HG02763 (cell line): ENCODE data around the gene AARS1.
A peak's percentile ranks its signal among the peaks of the same experiment; 100 is the strongest.
"Not testable (repeated sequence)": the region's sequence is repeated elsewhere in the genome, so short reads cannot be mapped to it uniquely, and the experiment has no call there.

Experiments used
- ATAC-seq: cut with Tn5 transposase; IDR thresholded peaks from one replicate; pipeline ENCODE4 v1.9.1; 2021; ENCODE audit warnings: mild to moderate bottlenecking, moderate library complexity; ENCODE audit not compliant: unreplicated experiment

The AARS1 gene

DNA sequence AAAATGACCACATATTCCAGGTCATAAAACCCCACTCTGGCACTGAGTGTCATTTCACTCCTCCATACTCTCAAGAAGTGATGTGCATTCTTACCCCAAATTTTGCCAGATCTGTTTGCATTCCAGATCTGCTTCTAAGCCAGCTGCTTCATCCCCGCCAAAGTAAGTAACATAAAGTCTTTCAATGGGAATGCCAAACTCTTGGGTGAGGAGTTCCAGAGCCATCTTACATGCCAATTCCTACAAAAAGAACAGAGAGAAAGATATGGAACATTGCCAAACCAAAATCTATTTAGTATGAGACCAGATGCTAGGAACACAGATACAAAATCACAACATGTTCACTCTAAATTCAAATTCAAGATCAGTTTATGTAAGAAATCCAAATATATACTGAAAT is 12.9 kb downstream of the AARS1 start:
- ATAC-seq, result no peak

DNA sequence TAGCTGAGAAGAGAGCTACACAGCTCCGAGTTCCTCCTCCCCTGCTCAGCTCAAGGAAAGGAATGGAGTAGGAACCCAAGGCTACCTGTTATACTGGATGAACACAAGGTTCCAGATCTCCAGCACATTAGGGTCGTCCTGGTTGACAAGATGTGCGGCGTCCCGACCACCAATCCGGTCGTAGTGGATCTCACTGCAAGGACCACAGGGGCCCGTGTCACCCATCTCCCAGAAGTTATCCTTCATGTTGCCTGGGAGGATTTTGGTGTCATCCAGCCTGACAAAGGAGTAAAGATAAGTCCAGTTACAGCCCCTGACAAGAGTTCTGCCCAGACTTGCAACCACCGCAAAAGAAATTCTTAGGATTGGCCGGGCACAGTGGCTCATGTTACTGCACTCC is 17.6 kb downstream of the AARS1 start:
- no peak for ATAC-seq

DNA sequence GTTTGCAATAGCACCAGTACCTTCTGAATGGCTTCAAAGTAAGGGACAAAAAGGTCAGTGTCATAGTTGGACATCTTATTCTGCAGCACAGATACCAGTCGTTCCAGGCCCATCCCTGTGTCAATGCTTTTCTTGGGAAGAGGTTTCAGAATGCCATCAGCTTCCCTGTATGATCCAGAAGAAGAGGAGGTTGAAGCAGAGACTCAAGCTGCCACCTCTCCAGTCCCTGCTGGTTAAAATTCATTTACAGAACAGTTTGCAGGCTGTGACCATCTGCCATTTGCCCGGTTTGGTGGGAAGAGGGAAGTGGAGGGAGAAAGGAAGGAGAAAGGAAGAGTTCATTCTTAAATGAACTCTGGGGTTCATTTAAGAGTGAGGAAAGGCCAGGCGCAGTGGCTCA is 19.1 kb downstream of the AARS1 start:
- no peak for ATAC-seq

DNA sequence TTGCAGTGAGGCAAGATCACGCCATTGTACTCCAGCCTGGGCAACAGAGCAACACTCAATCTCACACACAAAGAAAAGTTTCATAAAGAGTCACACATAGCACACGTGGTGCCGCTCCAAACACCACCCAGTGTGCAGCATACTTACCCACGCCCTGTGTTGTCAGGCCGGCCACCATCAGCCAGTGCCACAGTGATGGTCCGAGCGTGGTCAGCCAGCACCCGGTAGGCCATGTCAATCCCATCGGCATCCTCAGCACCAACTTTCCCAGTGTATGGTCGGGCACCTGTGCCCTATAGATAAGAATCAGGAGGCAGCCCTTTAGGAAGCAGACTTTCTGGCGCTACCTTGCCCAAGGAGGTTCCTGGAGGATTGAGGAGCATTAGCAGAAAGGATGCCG is 19.8 kb downstream of the AARS1 start:
- ATAC-seq, result no peak

DNA sequence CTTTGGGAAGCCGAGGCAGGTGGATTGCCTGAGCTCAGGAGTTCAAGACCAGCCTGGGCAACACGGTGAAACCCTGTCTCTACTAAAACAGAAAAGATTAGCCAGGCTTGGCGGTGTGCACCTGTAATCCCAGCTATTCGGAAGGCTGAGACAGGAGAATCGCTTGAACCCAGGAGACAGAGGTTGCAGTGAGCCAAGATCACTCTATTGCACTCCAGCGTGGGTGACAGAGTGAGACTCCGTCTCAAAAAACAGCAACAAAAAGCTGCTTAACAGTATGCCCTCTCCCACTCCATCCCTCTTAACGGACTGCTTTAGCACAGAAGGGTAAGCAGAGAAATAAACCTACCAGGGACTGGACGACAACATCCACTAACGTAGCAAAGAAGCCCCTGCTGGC is 21.4 kb downstream of the AARS1 start:
- not testable (repeated sequence) for ATAC-seq

DNA sequence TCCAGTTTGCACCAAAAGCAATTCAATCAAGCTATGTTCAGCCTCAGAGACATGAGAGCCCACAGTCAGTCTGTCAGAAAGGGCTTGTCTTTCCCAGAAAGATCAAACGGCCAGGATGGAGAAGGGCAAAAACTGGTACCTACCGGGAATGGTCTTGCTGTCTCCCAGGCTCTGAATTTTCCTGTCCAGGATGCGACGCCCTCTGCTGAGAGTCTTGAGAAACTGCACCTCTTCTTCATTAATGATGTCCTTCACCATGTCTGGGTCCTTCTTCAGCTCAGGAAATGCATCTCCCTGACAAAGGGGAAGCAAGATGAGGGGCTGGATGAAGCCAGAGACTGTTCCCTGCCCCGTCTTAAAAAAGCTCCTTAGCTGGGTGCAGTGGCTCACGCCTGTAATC is 21.8 kb downstream of the AARS1 start:
- no peak for ATAC-seq

DNA sequence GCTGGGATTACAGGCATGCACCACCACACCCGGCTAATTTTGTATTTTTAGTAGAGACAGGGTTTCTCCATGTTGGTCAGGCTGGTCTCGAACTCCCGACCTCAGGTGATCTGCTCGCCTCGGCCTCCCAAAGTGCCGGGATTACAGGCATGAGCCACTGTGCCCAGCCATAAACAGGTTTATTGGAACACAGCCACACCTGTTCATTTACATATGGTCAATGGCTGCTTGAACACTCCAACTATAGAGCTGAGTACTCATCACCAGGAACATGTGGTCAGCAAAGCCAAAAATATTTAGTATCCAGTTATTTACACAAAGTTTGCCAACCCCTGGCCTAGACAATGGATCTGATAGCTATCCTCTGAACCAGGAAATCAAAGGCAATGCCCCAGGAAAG is 29.4 kb downstream of the AARS1 start:
- ATAC-seq, result not testable (repeated sequence)

DNA sequence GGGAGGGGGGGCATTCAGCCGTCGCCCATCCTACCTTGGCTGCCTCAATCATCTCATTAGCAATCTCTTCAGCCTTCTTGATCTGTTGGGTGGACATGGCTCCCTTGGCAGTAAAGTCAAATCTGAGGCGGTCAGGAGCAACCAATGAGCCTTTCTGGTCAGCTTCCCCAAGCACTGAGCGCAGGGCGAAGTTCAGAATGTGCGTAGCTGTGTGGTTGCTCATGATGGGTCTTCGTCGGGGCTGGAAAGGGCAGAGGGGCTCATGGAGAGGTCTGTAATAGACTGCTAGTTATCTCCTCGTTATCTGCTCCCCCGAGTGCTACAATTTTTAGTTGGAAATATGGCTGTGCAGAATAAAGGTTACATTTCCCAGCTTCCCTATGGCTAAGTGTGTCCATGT is 30.4 kb downstream of the AARS1 start:
- ATAC-seq, result no peak

DNA sequence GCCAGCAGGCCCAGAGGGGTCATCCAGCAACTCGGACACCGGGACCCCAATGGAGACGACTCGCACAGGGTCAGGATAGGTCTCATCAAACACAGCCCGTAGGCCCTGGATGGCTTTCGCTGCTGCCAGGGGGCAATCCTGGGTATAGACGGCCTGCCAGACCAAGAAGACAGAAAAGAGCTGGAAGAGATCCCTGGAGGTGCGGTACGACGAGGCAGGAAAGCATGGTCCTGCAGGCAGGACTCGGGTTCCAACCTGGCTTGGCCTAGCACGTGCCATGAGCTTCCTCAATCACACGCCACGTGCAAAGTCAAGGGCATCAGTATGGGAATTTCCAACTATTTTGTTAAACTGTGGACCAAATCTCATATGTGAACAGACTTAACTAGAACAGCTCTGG is 31.2 kb downstream of the AARS1 start:
- no peak for ATAC-seq

DNA sequence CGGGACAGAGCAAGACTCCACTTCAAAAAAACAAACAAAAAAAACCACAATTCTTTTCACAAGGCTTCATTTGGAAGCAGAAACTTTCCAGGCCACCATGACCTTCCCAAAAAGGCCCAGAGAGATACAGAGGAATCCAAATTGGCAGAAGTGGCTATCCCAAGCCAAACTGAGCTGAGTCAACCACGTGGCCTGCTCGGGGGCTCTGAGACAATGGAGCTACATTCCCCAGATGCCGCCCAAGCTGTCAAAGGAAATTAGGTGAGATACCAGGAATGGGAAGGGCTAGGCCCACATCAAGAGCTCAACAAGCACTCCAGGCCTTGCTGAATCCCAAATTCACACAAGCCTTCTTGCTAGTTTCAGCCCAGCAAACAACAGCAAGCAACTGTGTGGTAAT is 31.9 kb downstream of the AARS1 start:
- no peak for ATAC-seq

DNA sequence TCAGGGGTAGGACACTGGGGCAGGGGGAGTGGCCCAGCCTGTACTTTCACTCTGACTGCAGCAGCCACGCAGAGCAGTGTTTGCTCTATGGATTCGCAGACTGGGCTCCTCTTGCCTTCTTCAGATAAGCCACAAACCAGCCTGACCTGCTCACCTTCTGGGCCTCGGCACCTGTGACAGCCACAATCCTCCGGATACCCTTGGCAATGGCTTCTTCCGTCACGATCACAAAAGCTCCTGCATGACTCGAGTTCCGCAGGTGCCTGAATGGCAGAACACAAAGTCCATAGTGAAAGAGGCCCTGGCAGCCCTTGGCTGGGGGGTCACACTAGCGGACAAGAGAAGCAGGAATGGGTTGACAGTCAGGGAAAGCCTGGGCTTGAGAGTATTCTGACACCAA is 33.7 kb downstream of the AARS1 start:
- no peak for ATAC-seq

DNA sequence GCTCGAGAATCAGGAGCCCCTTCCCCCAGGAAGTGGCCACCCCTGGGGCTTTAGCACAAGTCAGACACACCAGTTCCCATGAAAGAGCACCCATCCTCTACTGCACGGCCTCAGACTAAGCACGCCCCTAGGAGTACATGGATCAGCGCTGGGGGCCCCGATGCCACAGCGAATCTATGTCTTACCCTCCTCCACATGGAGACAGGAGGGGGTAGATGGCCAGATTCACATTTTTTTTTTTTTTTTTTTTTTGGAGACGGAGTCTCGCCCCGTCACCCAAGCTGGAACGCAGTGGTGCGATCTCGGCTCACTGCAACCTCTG is 34.4 kb downstream of the AARS1 start:
- ATAC-seq, result no peak

DNA sequence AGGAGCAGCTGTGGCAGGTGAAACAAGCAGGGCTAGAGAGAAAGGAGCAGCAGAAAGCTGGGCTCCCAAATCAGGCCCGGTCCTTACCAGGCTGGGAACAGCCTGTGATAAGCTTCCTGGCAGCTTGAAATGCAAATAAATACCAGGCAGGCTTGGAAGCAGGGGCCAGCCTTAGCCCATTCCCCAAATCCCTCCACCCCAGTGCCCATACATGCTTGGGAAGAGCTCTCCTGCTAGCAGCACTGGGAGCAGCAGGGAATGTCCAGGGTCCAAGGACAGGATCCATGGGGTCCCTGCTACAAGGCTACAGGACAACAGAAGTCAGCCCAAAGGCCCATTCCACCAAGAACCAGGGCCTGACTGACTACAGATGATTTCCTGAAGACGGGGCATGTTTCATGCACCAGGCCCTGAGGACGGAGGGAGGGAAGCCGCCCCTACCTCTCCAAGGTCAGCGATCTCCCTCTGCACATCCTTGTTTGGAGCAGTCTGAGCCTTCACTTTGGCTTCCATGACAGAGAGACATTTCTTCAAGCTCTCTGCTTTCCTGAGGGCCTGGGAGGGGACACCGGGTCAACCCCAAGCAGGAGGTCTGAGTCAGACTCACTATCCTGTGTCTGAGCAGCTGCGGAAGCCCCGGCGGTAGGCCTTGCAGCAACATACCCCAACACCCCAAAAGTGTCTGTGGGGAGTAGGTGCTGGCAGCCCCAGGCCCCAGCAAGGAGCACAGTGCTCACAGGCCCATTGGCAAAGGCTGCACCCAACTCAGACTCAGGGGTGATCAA is 34.9 kb downstream of the AARS1 start:
- ATAC-seq, result no peak

DNA sequence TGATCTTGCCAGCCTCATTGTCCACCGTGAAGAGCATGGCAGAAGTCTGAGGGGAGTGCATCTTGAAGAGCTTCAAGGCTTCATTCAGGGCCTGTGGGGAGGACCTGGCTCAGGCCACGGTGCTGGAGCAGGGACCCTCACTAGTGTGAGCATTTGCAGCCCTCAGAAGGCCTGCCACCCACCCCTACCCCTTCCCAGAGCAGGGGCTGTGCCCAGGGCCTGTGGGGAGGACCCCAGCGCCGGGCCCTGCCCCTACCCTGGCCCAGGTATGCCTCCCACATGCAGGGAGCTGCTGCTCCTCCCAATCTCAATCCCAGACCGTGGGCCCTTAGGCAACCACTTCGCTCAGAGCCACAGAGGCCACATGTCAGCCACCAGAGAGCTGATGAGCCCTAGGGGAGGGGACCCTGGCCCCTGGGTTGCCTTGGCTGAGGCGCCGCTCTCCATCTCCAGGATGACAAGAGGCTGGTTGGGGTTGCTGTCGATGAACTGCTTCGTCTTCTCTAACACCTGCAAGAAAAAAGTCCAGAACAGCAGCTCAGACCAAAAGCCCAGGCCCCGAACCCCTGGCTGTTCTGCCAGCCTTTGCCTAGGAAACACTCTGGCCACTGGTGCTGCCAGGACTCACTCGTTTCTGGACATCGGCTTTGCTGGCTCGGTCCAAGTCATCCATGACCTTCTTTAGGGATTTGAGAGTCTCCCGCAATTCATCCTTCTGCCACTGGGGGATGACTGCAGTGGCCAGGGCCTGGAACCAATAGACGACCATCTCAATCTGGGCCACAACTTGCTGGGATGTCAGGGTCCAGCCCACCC is 35.8 kb downstream of the AARS1 start:
- no peak for ATAC-seq

DNA sequence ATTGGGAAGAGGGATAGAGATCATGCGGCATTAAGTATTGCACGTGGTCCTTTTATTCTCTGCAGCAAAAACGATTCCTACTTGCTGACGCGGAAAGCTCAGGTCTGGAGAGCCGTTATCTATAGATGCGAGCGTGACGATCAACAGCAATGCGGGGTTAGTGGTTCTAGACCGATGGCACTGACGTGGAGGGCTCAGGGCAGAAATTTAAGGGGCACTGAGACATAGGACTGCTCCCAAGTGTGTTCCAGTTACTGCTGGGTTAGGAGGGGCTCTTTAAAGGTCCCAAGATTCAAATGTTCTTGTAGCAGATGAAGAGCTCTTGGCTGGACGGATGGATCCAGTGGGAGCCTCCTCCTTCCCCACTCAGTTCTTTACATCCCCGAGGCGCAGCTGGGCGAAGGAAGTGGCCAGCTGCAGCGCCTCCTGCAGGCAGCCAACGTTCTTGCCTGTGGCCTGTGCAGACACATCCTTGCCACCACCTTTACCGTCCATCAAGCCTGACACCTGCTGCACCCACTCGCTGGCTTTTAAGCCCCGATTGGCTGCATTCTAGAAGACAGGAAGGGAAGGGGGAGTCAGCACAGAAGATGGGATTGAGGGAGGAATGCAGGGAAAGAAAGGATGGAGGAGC is 36.8 kb downstream of the AARS1 start:
- ATAC-seq, result no peak

DNA sequence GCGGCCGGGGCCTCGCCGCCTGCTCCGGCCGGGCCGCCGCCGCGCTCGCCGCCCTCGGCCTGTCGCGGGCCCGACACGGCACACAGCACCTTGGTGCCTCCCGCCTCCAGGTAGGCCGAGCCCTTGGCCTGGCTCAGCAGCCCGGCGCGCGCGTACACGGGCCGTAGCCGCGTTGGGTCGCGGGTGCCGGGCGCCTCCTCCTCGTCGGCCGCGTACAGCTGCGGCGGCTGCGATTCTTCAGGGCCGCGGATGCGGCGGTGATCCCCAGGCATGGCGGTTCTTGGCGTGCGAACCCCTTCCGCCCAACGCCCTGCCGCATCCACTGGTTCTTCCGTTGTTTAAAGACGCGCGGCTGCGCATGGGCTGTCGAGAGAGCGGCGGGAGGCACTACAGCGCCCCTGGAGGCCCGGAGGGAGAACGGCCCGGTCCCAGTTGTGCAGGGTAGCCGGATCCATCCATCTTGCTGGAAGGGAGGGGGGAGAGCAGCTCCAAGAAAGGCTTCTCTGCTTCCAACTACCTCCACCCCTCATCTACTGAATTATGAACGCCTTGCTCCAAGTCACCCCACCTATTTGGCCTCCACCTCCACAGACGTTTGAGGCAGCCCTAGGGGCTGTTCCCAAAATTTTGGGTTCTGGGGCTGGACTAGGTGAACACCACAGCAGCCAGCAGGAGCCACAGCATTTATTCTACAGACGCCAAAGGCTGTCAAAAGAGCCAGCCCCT is 37.5 kb downstream of the AARS1 start, which contains the start of gene EXOSC6:
Gene EXOSC6, minus strand, starts transcription at position 312 of the 726 bp plus-strand sequence. Its CDS starts 40 bp downstream, at position 272.
- ATAC-seq, result peak; percentile 73

DNA sequence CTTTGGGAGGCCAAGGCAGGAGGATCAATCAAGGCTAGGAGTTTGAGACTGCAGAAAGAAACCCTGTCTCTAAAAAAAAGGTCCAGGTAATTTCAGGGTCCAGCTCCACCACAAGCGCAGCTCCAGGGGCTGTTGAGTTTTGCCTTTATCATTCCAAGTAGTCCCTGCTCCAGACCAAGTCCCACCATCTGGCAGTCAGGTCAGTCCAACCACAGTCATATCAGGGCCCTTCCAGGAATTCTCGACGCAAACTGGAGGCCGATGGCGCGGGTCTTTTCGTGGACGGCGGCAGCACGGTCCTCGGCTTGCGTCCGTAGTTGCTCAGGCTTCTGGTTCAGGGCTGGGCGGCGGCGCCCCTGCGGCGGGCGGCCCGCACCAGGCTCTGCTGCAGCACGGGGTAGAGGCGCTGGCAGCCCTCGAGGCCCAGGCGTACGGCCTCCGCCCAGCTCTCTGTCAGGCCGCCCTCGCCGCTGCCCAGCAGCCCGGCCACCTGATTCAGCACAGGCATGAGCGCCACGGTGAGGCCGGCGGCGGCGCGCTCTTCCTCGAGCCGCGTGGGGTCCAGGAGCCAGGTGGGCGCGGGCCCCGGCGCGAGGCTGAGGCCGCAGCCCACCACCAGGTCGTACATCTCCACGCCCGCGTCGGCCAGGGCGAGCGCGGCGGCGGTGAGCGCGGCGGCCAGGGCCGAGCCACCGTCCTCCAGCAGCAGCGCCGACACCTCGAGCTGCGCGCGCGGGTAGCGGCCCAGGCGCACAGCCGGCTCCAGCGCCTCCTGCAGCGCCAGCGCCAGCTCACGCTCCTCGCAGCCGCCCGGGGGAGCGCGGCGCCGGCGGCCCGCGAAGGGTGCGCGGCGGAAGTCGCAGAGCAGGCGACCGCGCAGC is 38.3 kb downstream of the AARS1 start:
- ATAC-seq, result peak; percentile 40

DNA sequence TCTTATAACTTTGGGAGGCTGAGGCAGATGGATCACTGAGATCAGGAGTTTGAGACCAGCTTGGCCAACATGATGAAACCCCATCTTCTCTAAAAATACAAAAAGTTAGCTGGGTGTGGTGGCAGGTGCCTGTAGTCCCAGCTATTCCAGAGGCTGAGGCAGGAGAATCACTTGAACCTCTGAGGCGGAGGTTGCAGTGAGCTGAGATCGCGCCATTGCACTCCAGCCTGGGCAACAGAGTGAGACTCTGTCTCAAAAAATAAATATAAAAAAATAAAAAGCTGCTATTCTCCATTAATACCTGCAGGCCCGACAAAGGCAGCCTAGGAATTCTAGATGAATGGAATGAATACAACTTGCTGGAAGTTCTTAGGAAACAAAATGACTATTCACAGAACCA is 39.6 kb downstream of the AARS1 start:
- not testable (repeated sequence) for ATAC-seq

DNA sequence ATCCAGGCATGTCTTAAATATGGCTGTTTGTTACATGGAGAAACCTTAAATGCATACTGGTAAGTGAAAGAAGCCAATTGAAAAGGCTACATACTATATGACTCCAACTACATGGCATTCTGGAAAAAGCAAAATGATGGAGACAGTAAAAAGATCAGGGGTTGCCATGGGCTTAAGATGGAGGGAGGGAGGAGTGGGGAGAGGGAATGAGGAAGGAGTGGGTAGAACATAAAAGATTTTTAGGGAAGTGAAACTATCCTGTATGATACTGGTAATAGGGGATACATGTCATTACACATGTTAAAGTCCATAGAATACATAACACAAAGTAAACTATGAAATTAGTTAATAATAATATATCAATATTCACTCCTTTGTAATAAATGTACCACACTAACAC is 50.5 kb downstream of the AARS1 start:
- ATAC-seq, result not testable (repeated sequence)

DNA sequence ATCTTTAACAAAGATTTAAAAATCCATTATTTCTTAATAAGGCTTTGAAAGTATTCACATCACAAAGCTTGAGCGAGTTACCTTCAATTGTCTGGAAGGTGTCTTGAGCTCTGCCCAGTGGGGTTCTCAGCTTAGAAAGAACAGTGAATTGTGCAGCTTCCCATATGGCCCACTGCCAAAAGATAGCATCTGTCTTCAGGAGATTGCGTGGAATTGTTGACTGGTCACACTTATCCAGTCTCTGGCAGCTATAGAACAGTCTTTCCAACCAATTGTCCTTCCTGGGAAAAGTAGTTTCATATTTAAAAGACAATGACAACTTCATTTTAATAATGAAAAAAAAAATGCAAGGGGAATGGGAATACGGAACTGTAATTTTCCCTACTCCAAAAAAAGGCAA is 57.5 kb downstream of the AARS1 start:
- not testable (repeated sequence) for ATAC-seq
